Activated T-cell treated with anti-CD3 and anti-CD28 coated beads, Interleukin-2, amount 50 U/mL, for 24 hours (primary cell): ENCODE data around the gene CST3.

Experiments used
- DNase-seq: peaks from one replicate; pipeline ENCODE4 v3.0.0-alpha.2; 2020
- H3K27ac Mint-ChIP-seq: 2 replicates; pipeline ENCODE4 v1.8.0; 2020; ENCODE audit warnings: mild to moderate bottlenecking, mixed read lengths
- H3K27me3 Mint-ChIP-seq: 2 replicates; pipeline ENCODE4 v1.8.0; 2020; ENCODE audit warnings: mixed read lengths
- H3K36me3 Mint-ChIP-seq: 2 replicates; pipeline ENCODE4 v1.8.0; 2020; ENCODE audit warnings: low read depth, mixed read lengths
- H3K4me1 Mint-ChIP-seq: 2 replicates; pipeline ENCODE4 v1.8.0; 2020; ENCODE audit warnings: low read depth, mixed read lengths
- H3K4me3 Mint-ChIP-seq: 2 replicates; pipeline ENCODE4 v1.8.0; 2020; ENCODE audit warnings: mild to moderate bottlenecking, moderate library complexity, mixed read lengths
- H3K9me3 Mint-ChIP-seq: 2 replicates; pipeline ENCODE4 v1.8.0; 2020; ENCODE audit warnings: mixed read lengths

CST3 gene

DNA sequence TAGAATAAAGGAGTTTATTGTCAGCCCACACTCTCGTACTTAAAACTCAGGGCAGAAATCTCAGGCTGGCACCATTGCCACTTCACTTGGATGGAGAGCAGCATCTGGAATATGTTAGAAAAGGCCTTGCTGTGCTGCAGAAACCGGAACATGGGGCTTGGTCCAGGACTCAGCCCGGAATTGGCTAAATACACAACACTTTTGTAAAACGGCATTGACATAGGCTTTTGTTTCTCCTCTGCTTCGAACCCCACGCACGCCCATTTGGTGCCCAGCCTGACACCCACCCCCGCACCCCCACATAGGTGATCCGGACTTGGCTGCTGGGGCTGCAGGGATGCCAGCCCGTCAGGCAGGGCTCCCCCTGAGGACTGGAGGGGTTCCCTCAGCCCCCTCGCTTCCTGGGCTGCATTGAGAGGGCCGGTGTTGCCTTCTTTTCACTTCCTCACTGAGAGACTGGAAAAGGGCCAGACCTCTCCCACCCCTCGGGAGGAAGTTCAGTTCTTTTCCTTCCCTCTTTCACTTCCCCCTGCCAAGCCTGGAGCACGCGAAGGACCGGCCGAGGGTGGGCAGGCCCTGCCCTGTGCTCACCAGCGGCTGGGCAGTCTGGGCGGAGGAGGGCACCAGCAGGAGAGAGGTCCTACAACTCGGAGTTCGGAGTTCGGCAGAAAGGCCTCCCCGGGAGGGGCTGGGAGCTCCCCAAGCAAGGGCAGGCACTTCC lies 17.9 kb upstream of the CST3 start:
- Mint-ChIP-seq H3K4me3 (no peak overlapping the region), H3K9me3 (no peaks in the 10 kb centered on the region), H3K27me3 (peaks cover 25% of the 10 kb centered on the region), H3K27ac (no peak overlapping the region), H3K4me1 (no peaks in the 10 kb centered on the region), H3K36me3 (no peaks in the 10 kb centered on the region)
- no peak for DNase-seq

DNA sequence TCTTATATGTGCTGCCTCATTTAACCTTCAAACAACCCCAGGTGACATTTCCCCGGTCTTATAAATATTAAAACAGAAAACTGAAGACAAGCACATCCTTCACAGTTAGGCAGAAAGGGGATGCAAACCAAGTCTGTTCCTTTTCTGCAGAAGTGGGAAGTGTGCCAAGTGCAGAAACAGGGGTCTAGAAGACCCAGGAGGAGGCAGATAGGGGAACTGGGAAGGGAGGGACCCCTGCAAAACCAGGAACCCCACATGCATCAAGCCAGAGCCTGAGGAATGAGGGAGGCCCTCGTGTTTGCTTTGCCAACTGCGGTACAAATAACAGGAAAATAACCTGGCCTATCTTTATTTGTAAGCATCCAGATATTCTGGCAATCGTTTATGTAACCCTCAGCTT lies 17.0 kb upstream of the CST3 start:
- DNase-seq: no peak
- H3K4me1 Mint-ChIP-seq: no peaks in the 10 kb centered on the region
- H3K4me3 Mint-ChIP-seq: no peak overlapping the region
- H3K27ac Mint-ChIP-seq: no peak overlapping the region
- peaks cover 25% of the 10 kb centered on the region for H3K27me3 Mint-ChIP-seq
- H3K9me3 Mint-ChIP-seq: no peaks in the 10 kb centered on the region
- no peaks in the 10 kb centered on the region for H3K36me3 Mint-ChIP-seq

- Mint-ChIP-seq H3K9me3 (no peaks in the 10 kb centered on the region), H3K27me3 (peaks cover 25% of the 10 kb centered on the region), H3K4me3 (no peak overlapping the region), H3K36me3 (no peaks in the 10 kb centered on the region), H3K27ac (no peak overlapping the region), H3K4me1 (no peaks in the 10 kb centered on the region)
- DNase-seq: no peak
Observed at GRCh38 chr20:23654000-23654399, 16.2 kb upstream of the CST3 start.

DNA sequence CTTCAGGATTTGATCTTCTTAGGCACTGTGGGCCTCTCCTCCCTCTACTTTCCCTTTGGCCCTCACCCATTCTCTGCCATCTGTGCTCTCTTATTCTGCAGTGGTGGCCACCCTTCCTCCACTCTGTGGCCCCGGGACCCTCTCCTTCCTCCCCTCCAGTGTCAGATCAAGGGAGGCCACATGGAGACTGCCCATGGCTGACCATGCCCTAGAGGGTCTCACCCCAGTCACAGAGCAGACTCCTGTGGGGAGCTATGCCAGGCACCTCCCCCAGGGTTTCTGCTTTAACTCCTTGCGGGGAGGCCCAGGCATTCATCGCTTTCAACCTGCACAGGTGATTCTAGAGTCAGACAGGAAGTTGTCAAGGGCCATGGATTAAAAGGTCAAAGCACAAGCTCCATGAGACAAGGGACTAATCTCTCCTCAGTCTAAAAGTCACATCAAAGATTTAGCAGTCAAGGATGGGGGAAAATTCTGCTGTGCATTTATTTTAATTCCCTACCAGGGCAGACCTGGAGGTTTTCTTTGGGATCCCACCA lies 15.7 kb upstream of the CST3 start:
- no peak overlapping the region for H3K27ac Mint-ChIP-seq
- H3K27me3 Mint-ChIP-seq: peaks cover 25% of the 10 kb centered on the region
- DNase-seq: no peak
- H3K9me3 Mint-ChIP-seq: no peaks in the 10 kb centered on the region
- no peak overlapping the region for H3K4me3 Mint-ChIP-seq
- H3K36me3 Mint-ChIP-seq: no peaks in the 10 kb centered on the region
- no peaks in the 10 kb centered on the region for H3K4me1 Mint-ChIP-seq

DNA sequence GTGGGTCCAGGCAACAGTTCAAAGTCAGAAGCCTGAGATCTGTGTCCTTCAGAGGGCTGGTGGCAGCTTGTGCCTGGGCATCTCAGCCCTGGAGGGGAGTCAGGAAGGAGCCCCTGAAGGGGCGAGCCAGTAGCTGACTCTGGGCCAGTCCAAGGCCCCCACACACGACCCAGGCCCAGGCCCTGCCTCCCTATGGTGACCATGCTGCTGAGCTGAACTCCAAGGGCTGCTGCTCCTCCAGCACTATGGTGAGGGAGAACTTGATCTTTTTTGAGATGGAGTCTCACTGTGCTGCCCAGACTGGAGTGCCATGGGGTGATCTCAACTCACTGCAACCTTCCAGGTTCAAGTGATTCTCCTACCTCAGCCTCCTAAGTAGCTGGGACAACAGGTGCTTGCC lies 15.2 kb upstream of the CST3 start:
- Mint-ChIP-seq H3K9me3 (no peaks in the 10 kb centered on the region), H3K4me1 (no peaks in the 10 kb centered on the region), H3K27ac (no peak overlapping the region), H3K36me3 (no peaks in the 10 kb centered on the region), H3K27me3 (peaks cover 25% of the 10 kb centered on the region), H3K4me3 (no peak overlapping the region)
- no peak for DNase-seq

DNA sequence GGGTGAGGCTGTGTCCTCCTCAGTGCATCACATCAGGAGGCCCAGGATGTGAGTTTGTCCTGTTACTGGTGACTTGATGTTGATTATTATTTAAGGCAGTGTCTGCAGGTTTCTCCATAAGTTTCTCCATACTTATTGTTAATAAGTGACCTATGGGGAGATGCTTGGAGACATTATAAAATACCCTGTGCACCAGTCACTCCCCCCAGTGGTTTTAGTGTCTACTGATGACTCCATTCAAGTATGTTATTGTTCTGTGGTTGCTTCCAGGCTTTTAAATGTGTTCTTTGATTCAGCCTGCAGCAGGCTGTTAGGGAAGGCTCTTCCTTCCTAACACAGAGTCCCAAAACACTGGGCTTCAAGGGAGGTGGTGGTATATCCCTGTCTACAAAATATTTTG lies 14.6 kb upstream of the CST3 start:
- DNase-seq: no peak
- H3K4me3 Mint-ChIP-seq: no peak overlapping the region
- H3K27ac Mint-ChIP-seq: no peak overlapping the region
- H3K9me3 Mint-ChIP-seq: no peaks in the 10 kb centered on the region
- H3K27me3 Mint-ChIP-seq: peaks cover 25% of the 10 kb centered on the region
- H3K36me3 Mint-ChIP-seq: no peaks in the 10 kb centered on the region
- H3K4me1 Mint-ChIP-seq: no peaks in the 10 kb centered on the region

GRCh38 chr20:23651117-23651516 lies 13.4 kb upstream of the CST3 start:
- Mint-ChIP-seq H3K4me1 (no peaks in the 10 kb centered on the region), H3K4me3 (no peak overlapping the region), H3K27ac (no peak overlapping the region), H3K36me3 (no peaks in the 10 kb centered on the region), H3K9me3 (no peaks in the 10 kb centered on the region), H3K27me3 (peaks cover 19% of the 10 kb centered on the region)
- no peak for DNase-seq

DNA sequence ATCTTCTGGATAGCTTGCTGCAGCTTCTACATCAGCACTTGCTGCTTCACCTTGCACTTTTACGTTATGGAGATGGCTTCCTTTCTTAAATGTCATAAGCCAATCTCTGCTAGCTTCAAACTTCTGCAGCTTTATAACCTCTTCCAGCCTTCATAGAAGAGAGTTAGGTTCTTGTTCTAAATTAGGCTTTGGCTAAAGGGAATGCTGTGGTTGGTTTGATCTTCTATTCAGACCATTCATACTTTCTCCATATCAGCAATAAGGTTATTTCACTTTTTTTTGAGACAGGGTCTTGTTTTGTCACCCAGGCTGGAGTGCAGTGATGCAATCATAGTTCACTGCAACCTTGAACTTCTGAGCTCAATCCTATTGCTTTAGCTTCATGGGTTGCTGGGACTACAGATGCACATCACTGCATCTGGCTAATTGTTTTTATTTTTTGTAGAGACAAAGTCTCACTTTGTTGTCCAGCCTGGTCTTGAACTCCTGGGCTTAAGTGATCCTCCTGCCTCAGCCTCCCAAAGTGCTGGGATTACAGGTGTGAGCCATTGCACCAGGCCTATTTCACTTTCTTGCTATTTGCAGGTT lies 12.2 kb upstream of the CST3 start:
- Mint-ChIP-seq H3K36me3 (no peaks in the 10 kb centered on the region), H3K27me3 (peaks cover 7% of the 10 kb centered on the region), H3K4me3 (no peak overlapping the region), H3K4me1 (no peaks in the 10 kb centered on the region), H3K9me3 (no peaks in the 10 kb centered on the region), H3K27ac (no peak overlapping the region)
- no peak for DNase-seq

DNA sequence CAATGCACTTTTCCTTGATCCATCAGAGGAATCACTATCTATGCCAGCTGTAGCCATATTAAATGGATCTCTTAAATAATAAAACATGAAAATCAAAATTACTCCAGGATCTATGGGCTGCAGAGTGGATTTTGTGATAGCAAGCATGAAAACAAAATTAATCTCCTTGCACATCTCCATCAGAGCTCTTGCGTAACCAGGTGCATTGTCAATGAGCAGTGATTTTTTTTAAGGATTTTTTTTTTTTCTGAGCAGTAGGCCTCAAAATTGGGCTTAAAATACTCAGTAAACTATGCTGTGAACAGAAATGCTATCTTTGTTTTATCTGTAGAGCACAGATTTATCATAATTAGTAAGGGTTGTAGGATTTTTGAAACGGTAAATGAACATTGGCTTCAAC lies 11.5 kb upstream of the CST3 start:
- Mint-ChIP-seq H3K27me3 (peaks cover 1% of the 10 kb centered on the region), H3K36me3 (no peaks in the 10 kb centered on the region), H3K9me3 (no peaks in the 10 kb centered on the region), H3K4me1 (no peaks in the 10 kb centered on the region), H3K4me3 (no peak overlapping the region), H3K27ac (no peak overlapping the region)
- DNase-seq: no peak

- Mint-ChIP-seq H3K4me3 (no peak overlapping the region), H3K36me3 (no peaks in the 10 kb centered on the region), H3K27ac (no peak overlapping the region), H3K4me1 (peaks cover 3% of the 10 kb centered on the region), H3K27me3 (no peaks in the 10 kb centered on the region), H3K9me3 (no peaks in the 10 kb centered on the region)
- no peak for DNase-seq
Observed at GRCh38 chr20:23647346-23647745, 9.6 kb upstream of the CST3 start.

- H3K27ac Mint-ChIP-seq: no peak overlapping the region
Observed at GRCh38 chr20:23646106-23646873, 8.5 kb upstream of the CST3 start.

GRCh38 chr20:23645575-23645974 lies 7.8 kb upstream of the CST3 start:
- no peak for DNase-seq
- peaks cover 3% of the 10 kb centered on the region for H3K4me1 Mint-ChIP-seq
- H3K27ac Mint-ChIP-seq: no peak overlapping the region
- H3K36me3 Mint-ChIP-seq: no peaks in the 10 kb centered on the region
- no peaks in the 10 kb centered on the region for H3K27me3 Mint-ChIP-seq
- H3K9me3 Mint-ChIP-seq: no peaks in the 10 kb centered on the region
- no peak overlapping the region for H3K4me3 Mint-ChIP-seq

More at GRCh38 chr20:23646106-23646873, 8.5 kb upstream of the CST3 start:
- H3K9me3 Mint-ChIP-seq: no peaks in the 10 kb centered on the region
- no peaks in the 10 kb centered on the region for H3K36me3 Mint-ChIP-seq
- no peak for DNase-seq
- no peak overlapping the region for H3K4me3 Mint-ChIP-seq
- peaks cover 3% of the 10 kb centered on the region for H3K4me1 Mint-ChIP-seq
- H3K27me3 Mint-ChIP-seq: no peaks in the 10 kb centered on the region

DNA sequence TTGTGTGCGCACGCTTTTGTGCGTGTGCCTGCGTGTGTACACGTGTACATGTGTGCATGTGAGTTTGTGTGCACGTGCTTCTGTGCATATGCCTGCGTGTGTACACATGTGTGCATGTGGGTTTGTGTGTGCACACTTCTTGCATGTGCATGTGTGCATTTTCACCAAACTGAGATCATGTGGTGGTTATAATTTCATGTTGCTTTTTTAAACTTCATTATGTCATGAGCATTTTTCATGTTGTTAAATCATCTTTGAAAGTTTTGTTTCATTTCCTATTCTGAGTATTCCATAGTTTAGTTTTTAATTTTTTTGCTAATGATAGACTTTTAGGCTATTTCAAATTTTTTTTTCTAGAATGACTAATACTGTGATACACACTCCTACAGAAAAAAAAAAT lies 6.4 kb upstream of the CST3 start:
- peaks cover 3% of the 10 kb centered on the region for H3K4me1 Mint-ChIP-seq
- no peak overlapping the region for H3K27ac Mint-ChIP-seq
- no peak for DNase-seq
- no peak overlapping the region for H3K4me3 Mint-ChIP-seq
- no peaks in the 10 kb centered on the region for H3K9me3 Mint-ChIP-seq
- H3K27me3 Mint-ChIP-seq: peaks cover 6% of the 10 kb centered on the region
- H3K36me3 Mint-ChIP-seq: no peaks in the 10 kb centered on the region

DNA sequence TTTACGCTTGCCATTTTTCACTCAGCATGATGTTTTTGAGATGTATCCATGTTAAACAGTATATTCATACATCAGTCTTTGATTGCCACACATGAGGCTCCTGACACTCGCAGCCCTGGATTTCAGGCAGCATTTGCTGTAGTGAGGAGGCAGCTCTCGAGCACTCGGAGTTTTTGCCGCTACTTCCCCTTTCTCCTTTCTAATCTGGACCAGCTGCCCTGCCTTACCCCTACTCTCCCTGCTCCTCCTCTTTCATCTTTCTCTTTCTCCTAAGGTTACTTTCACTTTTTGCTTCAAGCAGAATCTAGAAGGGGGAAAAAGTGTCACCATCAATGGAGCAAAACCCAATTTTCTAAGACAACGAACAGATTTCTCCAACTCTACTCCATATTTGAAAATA lies 5.9 kb upstream of the CST3 start:
- no peak overlapping the region for H3K4me3 Mint-ChIP-seq
- peaks cover 3% of the 10 kb centered on the region for H3K4me1 Mint-ChIP-seq
- no peaks in the 10 kb centered on the region for H3K9me3 Mint-ChIP-seq
- DNase-seq: no peak
- no peak overlapping the region for H3K27ac Mint-ChIP-seq
- H3K36me3 Mint-ChIP-seq: no peaks in the 10 kb centered on the region
- peaks cover 10% of the 10 kb centered on the region for H3K27me3 Mint-ChIP-seq
